ENCODE results near the gene MINDY3.
"Not testable (repeated sequence)": the region's sequence is repeated elsewhere in the genome, so short reads cannot be mapped to it uniquely, and the experiment has no call there.

MINDY3 gene

DNA sequence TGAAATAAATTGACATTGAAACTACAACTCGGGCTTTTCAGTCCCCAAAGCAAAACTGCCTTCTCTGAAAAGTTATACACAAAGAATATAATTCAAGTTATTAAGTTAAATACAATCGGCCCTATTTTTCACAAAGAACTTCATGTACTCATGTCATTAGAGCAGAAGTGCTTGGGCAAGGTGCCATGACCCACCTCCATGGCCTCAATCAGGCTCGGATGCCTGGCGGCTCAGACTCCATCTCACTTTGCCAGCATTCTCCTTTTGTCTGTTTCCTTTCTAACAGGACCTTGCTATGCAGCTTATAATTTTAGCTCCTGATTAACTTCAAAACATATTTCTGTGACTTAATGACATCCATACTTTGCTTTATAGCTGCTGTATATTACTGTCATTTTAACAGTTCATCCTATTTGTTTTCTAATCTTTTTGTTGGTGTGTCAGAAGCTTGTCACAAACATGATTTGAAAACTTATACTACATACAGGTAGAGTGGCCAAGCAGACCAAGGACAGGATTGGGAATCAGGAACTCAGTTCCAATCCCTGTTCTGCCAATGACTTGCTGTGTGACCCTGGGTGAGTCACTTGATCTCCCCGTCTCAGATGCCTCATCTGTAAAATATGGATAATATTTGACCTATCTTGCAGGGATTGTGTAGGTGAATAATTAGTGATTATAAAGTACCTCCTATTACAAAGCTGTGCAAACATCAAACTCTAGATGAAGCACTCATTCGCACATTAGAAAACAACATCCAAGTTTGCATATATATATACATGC lies 79.8 kb downstream of the MINDY3 start:
- no peak for DNase-seq (ENCODE audit: low read depth)

DNA sequence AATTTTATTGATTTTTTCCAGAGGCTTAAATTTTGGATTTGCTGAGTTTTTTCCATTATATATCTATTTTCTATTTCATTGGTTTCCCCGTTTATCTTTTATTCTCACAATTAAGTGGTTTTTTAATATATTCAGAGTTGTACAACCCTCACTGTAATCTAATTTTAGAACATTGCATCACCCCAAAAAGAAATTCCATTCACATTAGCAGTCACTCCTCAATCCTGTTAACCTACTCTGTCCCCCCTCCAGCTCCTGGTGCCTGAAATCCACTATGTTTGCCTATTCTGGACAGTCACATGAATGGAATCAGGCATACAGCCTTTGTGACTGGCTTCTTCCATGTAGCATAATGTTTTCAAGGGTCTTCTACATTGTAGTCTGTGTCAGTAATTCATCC lies 84.8 kb downstream of the MINDY3 start:
- DNase-seq (ENCODE audit: low read depth), result no peak

DNA sequence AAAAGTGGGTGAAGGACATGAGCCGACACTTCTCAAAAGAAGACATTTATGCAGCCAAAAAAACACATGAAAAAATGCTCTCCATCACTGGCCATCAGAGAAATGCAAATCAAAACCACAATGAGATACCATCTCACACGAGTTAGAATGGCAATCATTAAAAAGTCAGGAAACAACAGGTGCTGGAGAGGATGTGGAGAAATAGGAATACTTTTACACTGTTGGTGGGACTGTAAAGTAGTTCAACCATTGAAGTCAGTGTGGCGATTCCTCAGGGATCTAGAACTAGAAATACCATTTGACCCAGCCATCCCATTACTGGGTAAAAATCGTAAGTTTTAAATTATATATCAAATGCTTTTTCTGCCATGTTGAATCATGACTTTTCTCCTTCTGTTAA lies 85.8 kb downstream of the MINDY3 start:
- not testable (repeated sequence) for DNase-seq (ENCODE audit: low read depth)

DNA sequence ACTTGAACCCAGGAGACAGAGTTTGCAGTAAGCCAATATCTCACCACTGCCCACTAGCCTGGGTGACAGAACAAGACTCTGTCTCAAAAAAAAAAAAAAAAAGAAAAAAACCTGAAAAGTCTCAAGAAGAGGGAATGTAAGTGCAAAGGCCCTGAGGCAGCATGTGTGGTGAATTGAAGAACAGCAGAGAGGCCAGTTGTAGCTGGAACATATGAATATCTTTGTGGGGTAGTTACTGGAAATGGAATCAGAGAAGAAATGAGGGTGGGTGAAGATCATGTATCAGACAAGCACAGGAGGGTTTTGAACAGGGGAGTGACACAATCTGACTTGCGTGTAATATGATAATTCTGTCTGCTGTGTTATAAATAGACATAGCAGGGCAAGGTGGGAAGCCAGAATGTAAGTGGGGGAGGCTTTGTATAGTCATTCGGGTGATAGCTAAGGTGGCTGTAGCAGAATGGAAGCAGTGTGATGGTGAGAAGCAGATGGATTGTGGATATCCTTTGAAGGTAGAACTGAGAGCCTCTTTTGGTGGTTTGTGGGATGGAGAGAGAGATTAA lies 95.3 kb downstream of the MINDY3 start:
- DNase-seq (ENCODE audit: low read depth), result no peak

DNA sequence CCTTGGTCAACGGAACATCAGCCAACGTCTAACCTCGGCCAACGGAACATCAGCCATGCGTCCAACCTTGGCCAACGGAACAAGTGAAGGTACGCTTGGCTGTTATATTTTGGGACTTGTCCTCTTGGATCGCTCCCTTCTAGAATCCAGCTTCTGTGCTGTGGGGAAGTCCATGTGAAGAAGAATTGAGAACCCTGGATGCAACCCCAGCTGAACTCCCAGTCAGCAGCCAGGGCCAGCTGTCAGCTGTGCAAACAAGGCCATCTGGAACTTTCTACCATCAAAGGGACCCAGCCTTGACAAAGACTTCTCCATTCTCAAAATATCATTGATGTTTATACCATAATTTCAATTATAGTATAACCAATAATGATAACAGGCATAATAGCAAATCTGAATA lies 97.3 kb downstream of the MINDY3 start:
- DNase-seq (ENCODE audit: low read depth), result no peak

DNA sequence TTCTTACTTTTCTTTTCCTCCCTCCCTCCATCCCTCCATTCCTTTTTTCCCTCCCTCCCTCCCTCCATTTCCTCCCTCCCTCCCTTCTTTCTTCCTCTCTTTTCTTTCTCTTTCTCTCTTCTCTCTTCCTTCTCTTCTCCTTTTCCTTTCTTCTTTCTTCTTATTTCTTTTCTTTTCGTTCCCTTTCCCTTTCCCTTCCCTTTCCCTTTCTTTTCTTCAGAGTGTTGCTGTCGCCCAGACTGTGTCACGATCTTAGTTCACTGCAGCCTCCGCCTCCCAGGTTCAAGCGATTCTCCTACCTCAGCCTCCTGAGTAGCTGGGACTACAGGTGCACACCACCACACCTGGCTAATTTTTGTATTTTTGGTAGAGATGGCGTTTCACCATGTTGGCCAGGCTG lies 98.1 kb downstream of the MINDY3 start:
- not testable (repeated sequence) for DNase-seq (ENCODE audit: low read depth)

DNA sequence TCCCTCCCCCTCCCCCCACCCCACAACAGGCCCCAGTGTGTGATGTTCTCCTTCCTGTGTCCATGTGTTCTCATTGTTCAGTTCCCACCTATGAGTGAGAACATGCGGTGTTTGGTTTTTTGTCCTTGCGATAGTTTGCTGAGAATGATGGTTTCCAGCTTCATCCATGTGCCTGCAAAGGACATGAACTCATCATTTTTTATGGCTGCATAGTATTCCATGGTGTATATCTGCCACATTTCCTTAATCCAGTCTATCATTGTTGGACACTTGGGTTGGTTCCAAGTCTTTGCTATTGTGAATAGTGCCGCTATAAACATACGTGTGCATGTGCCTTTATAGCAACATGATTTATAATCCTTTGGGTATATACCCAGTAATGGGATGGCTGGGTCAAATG lies 99.1 kb downstream of the MINDY3 start:
- DNase-seq (ENCODE audit: low read depth), result not testable (repeated sequence)

DNA sequence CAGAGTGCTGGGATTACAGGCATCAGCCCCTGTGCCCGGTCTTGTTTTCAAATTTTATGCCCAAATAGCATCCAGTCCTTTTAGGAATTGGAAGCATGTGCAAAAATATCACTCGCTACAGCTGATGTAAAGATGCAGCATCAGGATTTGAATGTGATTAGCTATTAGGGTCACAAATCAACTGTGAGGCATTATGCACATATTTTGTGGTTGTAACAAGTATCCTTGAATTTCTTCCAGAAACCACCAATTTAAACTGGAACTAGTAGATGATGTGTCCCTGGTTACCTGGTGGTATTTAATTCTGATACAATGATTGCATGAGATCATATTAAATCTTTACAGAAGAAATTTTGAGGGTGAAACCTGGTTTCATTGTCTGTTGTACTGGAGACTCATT lies 99.6 kb downstream of the MINDY3 start:
- no peak for DNase-seq (ENCODE audit: low read depth)

DNA sequence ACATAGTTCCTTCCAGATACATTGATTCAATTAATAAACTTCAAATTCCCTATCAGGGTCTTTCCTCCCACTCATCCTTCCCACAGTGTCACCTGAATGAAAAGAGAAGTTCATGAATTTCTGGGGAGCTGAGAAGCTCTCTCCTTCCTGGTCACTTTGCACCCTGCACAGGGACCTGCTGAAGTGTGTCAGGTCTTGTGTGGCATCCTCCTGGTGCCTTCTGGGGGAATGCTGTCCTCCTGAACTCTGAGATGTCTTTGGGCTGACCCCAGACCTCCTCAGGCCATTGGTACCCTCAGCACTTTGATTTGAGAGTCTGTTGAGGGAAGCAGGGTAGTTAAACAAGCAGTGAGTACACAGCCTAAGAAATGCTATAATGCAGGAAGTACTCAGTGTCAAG lies 101.0 kb downstream of the MINDY3 start:
- DNase-seq (ENCODE audit: low read depth), result no peak

DNA sequence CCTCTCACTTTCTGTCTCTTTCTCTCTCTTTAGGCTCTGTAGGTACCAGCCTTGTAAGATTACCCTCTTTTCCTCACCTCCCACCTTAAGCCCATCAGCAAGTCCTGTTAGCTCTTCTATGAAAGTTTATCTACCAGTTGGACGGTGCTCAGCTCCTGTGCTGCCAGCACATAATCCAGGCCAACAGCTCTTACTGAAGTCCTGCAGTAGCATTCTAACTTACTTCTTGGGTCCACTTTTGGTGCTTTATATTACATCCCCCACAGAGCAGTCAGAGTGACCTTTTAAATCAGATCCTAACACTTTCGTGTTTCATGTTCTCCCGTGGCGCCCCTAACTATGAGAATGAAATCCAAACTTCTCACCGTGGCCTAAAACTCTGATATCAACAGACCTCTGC lies 101.7 kb downstream of the MINDY3 start:
- no peak for DNase-seq (ENCODE audit: low read depth)

DNA sequence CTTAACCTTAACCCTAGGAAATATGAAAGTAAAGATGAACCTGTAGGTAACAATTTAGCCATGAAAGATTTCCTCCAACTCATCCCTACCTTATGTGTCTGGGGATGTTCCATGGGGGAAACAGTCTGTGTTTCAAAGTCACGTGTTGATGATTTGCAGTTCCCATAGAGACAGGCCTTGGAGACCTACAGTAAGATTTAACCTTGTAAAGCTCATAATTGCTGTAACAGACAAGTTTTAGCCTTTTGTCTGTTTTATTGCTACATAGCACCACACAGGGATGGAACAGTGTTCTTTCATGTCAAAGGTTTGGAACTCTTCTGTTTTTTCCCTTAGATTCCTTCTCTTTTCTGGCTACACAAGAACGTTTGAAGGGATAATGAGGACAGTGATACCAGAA lies 105.4 kb downstream of the MINDY3 start:
- no peak for DNase-seq (ENCODE audit: low read depth)

DNA sequence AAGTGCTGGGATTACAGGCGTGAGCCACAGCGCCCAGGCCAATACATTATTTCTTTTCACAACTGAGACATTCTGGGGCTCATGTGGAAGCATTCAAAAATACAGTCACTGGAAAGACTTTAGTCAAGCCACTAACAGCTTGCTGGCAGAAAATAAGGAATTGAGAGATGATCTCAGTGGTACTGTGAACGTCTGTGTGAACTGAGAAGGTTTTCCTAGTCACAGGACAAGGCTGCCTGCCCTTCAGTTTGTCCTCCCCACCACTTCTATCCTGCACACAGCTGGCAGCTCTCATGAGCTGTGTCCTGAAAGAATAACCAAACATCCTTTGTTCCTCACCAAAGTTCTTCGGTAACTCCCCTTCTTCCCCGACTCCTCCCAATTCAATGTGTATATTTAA lies 109.3 kb downstream of the MINDY3 start:
- DNase-seq (ENCODE audit: low read depth), result no peak

DNA sequence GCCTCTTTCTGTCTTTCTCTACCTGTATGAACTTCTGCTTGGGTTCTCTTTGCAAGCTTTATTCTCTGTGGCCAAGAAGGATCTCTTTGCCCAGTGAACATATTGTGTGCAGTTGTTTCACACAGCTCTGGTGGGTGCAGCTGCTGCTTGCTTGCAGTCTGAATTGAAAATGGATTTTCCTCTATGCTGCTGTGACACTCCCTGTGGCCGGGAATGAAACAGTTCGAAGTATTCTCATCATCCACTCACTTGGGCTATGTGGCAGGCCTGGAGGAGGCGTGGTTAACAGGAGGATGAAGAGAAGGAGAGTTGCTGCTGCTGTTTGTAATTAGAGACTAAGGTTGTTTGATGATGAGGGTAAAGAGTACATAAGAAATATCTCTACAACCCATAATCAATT lies 112.2 kb downstream of the MINDY3 start:
- DNase-seq (ENCODE audit: low read depth), result no peak

DNA sequence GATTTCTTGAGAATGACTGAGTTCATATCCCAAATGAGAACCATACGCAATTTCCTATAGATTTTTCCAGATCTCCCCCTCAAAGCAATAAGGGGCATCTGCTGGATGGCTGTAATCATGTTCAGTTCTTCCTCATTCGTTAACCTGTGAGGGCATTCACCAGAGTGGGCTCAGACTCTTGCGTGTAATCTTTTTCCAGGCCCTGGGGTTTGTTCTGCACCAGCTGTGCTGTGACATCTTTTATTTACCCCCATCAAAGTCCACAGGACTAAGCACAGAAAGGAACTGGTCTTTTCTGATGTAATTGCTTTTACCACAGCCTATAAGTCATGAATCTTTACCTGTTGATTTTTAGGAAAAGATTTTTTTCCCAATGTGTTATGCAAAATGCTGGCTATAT lies 112.7 kb downstream of the MINDY3 start:
- DNase-seq (ENCODE audit: low read depth), result no peak

DNA sequence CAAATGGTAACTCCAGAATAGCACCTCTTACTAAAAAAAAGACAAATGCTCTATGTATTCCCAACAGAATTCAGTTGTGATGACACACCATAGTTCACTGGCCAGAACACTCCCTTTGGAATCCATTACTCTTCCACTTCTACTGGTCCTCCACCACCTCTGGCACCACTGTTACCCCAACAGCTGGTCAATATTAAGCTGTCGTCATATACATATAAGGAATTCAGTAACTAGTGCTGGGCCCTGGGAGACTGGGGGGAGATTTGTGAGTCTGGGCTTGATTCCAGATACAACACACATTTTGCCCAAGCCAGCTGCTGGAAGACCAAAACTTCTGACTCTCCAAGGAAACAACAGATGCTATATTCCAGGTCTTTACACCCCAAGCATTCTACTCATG lies 114.6 kb downstream of the MINDY3 start:
- no peak for DNase-seq (ENCODE audit: low read depth)

DNA sequence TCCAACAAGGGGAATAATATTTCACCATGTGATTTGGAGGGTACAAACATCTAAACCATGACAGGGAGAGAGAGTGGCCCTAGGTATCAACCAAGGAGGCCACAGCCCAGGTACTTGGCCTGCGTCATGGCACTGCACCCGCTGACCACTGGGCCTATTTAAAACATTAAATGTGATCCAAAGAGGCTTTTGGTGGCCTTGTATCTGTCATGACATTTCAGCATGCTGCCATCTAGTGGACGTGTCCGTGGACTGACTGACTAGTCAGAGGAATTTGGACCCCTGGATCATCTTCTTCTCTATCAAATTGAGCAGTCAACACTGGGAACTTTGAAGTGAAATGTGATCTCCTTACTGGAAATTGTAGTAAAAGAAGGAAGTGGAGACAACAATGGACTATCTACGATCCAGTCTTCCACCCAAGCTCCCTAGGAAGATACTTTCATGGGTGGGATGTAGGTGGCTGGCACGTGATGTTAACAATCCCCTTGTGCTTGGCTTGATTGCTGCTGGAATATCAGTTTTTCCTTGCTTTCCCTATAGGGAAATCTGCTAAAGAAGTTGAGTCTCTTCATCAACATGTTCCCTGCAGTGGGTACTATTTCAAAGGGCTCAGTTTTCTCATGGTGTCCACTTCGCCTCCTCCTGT lies 116.0 kb downstream of the MINDY3 start:
- no peak for DNase-seq (ENCODE audit: low read depth)

DNA sequence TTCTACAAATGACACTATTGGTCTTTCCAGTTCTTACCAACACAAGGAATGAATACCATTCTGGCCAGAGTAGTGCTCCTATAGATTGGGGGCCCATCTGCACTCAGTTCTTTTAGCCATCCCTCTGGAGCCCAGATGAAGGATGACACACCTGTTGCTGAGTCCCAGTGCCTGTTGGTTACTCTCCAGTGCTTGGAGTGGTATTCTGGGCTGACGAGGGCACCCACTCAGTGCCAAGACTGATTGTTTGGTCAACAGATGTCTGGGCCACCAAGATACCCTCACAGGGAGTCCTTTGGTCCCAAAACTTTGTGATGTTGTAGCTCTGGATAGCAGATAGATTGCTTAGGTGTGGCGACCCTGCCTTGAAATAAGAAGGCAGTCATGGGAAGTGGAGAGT lies 116.9 kb downstream of the MINDY3 start:
- no peak for DNase-seq (ENCODE audit: low read depth)

DNA sequence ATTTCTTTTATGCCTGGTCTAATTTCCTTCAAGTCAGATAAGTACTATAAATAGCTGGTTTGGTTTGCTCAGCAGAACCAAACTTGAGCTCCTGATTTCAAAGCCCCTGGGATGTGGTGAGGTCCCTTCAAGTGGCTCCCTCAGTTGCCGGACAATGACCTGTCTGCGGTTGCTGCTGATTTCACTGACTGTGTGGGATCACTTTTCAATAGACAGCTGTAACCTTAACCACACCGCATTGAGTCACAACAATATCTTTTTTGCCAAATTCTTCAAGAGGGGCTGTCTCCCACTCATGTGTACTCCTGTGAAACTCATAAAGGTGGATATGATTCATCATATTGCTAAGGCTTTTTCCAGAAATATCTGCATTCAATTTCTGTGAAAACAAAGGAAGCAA lies 117.5 kb downstream of the MINDY3 start:
- no peak for DNase-seq (ENCODE audit: low read depth)

DNA sequence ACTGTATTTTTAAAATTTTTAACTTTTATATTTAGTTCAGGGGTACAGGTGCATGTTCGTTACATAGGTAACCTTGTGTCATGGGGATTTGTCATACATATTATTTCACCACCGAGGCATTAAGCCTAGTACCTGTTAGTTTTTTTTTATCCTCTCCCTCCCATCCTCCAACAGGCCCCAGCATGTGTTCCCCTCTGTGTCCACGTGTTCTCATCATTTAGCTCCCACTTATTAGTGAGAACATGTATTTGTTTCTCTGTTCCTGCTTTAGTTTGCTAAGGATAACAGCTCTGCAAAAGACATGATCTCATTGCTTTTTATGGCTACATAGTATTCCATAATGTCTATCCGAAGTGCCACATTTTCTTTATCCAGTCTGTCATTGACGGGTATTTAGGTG lies 118.2 kb downstream of the MINDY3 start:
- DNase-seq (ENCODE audit: low read depth), result no peak

DNA sequence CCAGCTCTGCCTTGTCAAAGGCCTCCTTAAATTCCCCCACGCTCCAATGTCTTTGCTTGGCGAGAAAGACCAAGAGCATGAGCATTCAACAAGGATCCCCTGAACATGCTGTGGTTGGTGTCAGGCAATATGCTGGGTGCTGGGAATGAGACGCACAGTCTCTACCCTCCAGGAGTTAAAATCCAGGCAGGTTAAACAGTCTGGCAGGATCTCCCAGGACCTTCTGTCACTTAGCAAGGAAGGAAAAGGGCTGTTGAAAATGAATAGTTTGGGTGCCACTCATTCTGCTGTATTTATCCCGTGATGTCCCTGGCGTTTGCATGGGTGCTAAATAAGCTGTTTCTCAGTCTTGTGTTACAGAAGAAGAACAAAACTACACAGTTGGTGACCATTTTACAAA lies 118.7 kb downstream of the MINDY3 start:
- no peak for DNase-seq (ENCODE audit: low read depth)

DNA sequence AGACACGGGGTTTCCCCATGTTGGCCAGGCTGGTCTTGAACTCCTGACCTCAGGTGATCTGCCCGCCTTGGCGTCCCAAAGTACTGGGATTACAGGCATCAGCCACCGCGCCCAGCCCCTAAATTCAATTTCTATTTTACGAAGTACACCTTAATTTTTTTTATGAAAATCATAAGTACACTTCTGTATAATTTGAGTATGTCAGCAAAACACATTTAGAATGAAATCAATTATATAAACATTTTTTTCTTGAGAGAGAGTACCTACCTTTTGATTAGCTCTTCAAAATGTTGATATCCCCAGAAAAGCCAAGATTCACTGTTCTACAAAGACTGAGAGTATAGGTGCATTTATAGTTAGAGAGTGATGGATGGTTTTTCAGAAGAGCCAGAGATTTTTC lies 120.0 kb downstream of the MINDY3 start:
- DNase-seq (ENCODE audit: low read depth), result no peak

DNA sequence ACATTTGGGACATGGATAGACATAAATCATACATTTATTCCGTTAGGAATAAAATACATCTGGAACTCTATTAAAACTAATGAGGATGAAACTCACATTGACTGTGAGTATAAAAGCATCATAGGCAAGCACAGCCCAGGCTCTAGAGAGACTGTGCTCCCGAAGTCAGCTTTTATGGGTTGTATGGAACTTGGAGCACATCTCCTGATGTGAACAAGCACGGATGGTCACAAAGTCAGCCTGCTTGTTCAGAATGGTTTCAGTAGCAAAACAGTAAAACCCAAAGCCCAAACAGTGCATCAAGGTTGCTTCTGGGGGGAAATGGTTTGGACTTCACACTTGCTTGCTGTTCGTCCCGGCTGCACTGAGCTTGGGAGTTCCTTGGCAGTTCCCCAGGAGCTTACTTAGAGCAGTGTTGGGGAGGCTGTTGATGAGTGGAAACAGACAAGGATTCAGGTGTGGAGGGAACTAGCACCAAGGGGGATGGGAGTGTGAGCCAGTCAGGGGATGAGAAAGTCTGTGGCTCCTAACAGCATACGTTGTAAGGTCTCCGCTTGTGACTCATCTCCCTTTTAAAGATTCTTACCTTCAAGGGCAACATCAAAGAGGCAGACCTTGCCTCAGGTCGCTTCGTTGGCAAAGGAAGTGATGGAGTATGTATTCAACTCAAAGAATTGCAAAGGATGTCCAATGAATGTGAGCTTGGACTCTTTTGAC lies 120.9 kb downstream of the MINDY3 start:
- DNase-seq (ENCODE audit: low read depth), result no peak

Data from activated gamma-delta T cell treated with anti-CD3 and anti-CD28 coated beads, Interleukin-2, amount 50 U/mL, for 16 hours (primary cell).